Mammary epithelial cell (primary cell): ENCODE measurements around the gene ATP2A3.

Experiments
- EZH2 ChIP-seq: IDR thresholded peaks from 2 replicates; pipeline ENCODE4 v1.6.1; 2012; ENCODE audit warnings: low read length, inconsistent platforms, borderline replicate concordance
- TF ChIP-seq, protein P1 (sequence below), 2 donors: IDR thresholded peaks in 1 of 2; conservative IDR thresholded peaks in 1 of 2; 2 replicates each; pipeline ENCODE4 v1.5.1; 2011 to 2012; ENCODE audit warnings: inconsistent platforms in 2 of 2, low read length in 2 of 2, mild to moderate bottlenecking in 2 of 2, control low read depth in 1 of 2, low read depth in 1 of 2; ENCODE audit not compliant: insufficient read depth in 1 of 2; ENCODE audit errors: extremely low read depth in 1 of 2

DNA sequence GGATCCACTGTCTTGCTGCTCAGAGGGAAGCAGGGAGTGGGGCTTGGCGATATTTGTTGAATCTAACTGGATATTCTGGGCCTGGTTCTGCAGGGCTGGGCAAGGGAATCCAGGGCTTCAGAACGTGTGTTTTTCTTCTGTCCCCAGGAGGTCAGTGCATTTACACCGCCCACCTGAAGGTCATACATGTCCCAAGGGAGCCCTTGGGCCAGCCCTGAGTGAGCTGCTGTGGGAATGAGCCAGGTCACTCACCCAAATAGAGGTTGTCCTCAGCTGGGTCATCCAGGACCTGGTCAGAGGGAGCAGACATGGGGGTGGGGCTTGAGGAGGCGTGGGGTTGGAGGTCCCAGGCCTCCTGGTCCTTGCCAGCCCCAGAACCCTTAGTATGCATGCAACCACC, 82.0 kb downstream of the ATP2A3 start:
- TF ChIP-seq, protein P1, sequence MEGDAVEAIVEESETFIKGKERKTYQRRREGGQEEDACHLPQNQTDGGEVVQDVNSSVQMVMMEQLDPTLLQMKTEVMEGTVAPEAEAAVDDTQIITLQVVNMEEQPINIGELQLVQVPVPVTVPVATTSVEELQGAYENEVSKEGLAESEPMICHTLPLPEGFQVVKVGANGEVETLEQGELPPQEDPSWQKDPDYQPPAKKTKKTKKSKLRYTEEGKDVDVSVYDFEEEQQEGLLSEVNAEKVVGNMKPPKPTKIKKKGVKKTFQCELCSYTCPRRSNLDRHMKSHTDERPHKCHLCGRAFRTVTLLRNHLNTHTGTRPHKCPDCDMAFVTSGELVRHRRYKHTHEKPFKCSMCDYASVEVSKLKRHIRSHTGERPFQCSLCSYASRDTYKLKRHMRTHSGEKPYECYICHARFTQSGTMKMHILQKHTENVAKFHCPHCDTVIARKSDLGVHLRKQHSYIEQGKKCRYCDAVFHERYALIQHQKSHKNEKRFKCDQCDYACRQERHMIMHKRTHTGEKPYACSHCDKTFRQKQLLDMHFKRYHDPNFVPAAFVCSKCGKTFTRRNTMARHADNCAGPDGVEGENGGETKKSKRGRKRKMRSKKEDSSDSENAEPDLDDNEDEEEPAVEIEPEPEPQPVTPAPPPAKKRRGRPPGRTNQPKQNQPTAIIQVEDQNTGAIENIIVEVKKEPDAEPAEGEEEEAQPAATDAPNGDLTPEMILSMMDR (conservative IDR thresholded peaks at IDR 0.05 in 1 of 2, IDR thresholded peaks at IDR 0.05 in 1 of 2; ENCODE audit: extremely low read depth in 1 of 2, insufficient read depth in 1 of 2, low read depth in 1 of 2, low read length in 2 of 2), result no peak
- no peak for TF ChIP-seq EZH2
